DND-41 (cell line): ENCODE data around the gene ATPAF1.
"Not testable (repeated sequence)": the region's sequence is repeated elsewhere in the genome, so short reads cannot be mapped to it uniquely, and the experiment has no call there.

Experiments
- ATAC-seq: fragments of 200-7000 bp; cut with Tn5 transposase; 3 replicates; pipeline ENCODE4 v1.9.1; 2021; ENCODE audit warnings: low read depth; ENCODE audit not compliant: insufficient read depth
- DNase-seq: peaks from one replicate; pipeline ENCODE4 v3.0.0-alpha.2; 2020
- H2AFZ ChIP-seq: 2 replicates; pipeline ENCODE4 v1.6.0; 2012; ENCODE audit warnings: low read depth, low read length
- H3K27ac ChIP-seq: 2 replicates; pipeline ENCODE4 v1.5.1; 2012; ENCODE audit warnings: low read length, inconsistent platforms
- H3K27me3 ChIP-seq: fragments of 200-600 bp; sonication (generic); 2 replicates; pipeline ENCODE4 v1.6.0; 2012; ENCODE audit warnings: low read length, mild to moderate bottlenecking, inconsistent platforms; ENCODE audit not compliant: insufficient read depth, poor library complexity
- H3K36me3 ChIP-seq: 2 replicates; pipeline ENCODE4 v1.5.1; 2012; ENCODE audit warnings: low read length, inconsistent platforms; ENCODE audit not compliant: insufficient read depth
- H3K4me1 ChIP-seq: 2 replicates; pipeline ENCODE4 v1.5.1; 2012; ENCODE audit warnings: mild to moderate bottlenecking, low read length; ENCODE audit not compliant: insufficient read depth
- H3K4me2 ChIP-seq: 2 replicates; pipeline ENCODE4 v1.6.0; 2012; ENCODE audit warnings: mild to moderate bottlenecking, moderate library complexity, low read length, inconsistent platforms; ENCODE audit not compliant: insufficient read depth
- H3K4me3 ChIP-seq, 2 experiments: fragments of 200-600 bp in 1 of 2; shearing (Covaris generic) in 1 of 2; 2 replicates each; pipeline ENCODE4 v1.5.1; 2012 to 2016; ENCODE audit warnings: inconsistent platforms in 2 of 2, low read length in 2 of 2, mild to moderate bottlenecking in 2 of 2, low read depth in 1 of 2, moderate library complexity in 1 of 2
- H3K79me2 ChIP-seq: 2 replicates; pipeline ENCODE4 v1.6.0; 2012; ENCODE audit warnings: low read length, inconsistent platforms; ENCODE audit not compliant: insufficient read depth
- H3K9ac ChIP-seq: 2 replicates; pipeline ENCODE4 v1.6.0; 2012; ENCODE audit warnings: low read depth, mild to moderate bottlenecking, inconsistent platforms, low read length, moderate library complexity
- H3K9me3 ChIP-seq: 2 replicates; pipeline ENCODE4 v1.5.1; 2012; ENCODE audit warnings: low read length, moderate library complexity, mild to moderate bottlenecking, inconsistent platforms; ENCODE audit not compliant: insufficient read depth, severe bottlenecking
- H4K20me1 ChIP-seq: 2 replicates; pipeline ENCODE4 v1.6.0; 2012; ENCODE audit warnings: low read length; ENCODE audit not compliant: insufficient read depth
- CTCF ChIP-seq: IDR thresholded peaks from 2 replicates; pipeline ENCODE4 v1.5.1; 2012; ENCODE audit warnings: borderline replicate concordance, low read length, moderate library complexity, mild to moderate bottlenecking; ENCODE audit not compliant: poor library complexity, severe bottlenecking; ENCODE audit errors: extremely low read depth
- EZH2 ChIP-seq: IDR thresholded peaks from 3 replicates; pipeline ENCODE4 v1.6.1; 2012; ENCODE audit warnings: borderline replicate concordance, low read depth, mild to moderate bottlenecking, moderate library complexity, low read length, inconsistent platforms; ENCODE audit not compliant: severe bottlenecking

Gene ATPAF1

DNA sequence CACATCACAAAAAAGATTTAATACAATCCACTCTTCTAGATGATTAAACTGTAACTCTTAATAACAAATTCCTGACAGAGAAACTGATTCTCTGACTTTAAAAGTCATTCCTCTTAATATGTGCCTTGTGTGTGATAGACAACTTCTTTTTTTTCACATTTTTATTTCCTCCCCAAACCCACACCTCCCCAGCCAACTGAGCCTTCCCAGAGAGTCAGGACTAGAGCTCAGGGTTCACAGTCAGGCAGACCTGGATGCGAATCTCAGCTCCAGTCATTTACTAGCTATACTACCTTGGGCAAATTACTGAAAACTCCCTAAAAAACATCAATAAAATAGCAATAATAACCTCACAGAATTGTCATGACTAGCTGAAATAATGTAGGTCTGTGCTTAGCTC is 14.2 kb downstream of the ATPAF1 start:
- no peak for ATAC-seq
- no peak overlapping the region for H3K4me2 ChIP-seq
- H3K4me3 ChIP-seq, result no peak overlapping the region

DNA sequence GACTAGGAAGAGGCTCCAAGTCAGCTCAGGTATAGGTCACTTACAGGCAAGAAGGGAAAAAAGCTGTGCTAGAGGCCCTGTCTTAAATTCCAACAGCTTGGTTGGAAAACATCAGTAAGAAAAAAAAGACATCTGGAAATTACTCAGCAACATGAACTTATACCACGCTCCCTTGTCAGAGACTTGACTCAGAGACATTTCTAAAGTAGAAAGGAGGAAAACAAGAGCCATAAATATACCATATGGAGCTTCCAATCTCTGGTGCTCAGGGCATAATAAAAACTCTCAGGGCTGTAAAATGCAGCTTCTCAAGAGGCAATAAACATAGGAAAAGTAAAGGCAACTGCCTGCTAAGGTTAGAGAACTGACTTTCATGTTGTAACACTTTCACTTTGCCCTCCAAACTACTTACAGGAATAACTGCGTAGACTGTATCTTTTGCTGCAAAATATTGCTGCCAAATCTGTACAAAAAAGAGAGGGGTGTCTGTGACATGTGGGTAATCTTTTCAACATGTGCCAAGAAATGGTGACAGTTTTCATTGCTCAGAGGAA is 14.7 kb downstream of the ATPAF1 start:
- Histone ChIP-seq H3K4me1 (no peaks in the 10 kb centered on the region), H3K79me2 (no peaks in the 10 kb centered on the region), H3K9me3 (peaks cover 9% of the 10 kb centered on the region), H3K27ac (no peak overlapping the region), H3K4me3 (no peak overlapping the region), H4K20me1 (no peaks in the 10 kb centered on the region), H3K4me2 (no peak overlapping the region), H3K36me3 (peaks cover 31% of the 10 kb centered on the region), H2AFZ (no peak overlapping the region), H3K9ac (no peak overlapping the region), H3K27me3 (no peaks in the 10 kb centered on the region)
- no peak for TF ChIP-seq CTCF
- TF ChIP-seq EZH2, result no peak
- ATAC-seq (no peak), DNase-seq (no peak)

More for the DNA sequence above, 14.2 kb downstream of the ATPAF1 start:
- H3K9ac ChIP-seq, result no peak overlapping the region
- no peaks in the 10 kb centered on the region for H3K27me3 ChIP-seq
- no peak overlapping the region for H3K27ac ChIP-seq
- no peaks in the 10 kb centered on the region for H4K20me1 ChIP-seq
- H3K9me3 ChIP-seq, result peaks cover 9% of the 10 kb centered on the region
- no peak overlapping the region for H2AFZ ChIP-seq
- peaks cover 29% of the 10 kb centered on the region for H3K36me3 ChIP-seq
- H3K4me1 ChIP-seq, result no peaks in the 10 kb centered on the region
- no peak for TF ChIP-seq CTCF
- TF ChIP-seq EZH2, result no peak
- no peak for DNase-seq
- H3K79me2 ChIP-seq, result no peaks in the 10 kb centered on the region

GRCh38 chr1:46652321-46653100 is 15.7 kb downstream of the ATPAF1 start:
- Histone ChIP-seq H3K27ac (no peak overlapping the region), H3K4me3 (no peak overlapping the region), H3K36me3 (peaks cover 29% of the 10 kb centered on the region), H3K9ac (no peak overlapping the region), H3K27me3 (no peaks in the 10 kb centered on the region), H4K20me1 (no peaks in the 10 kb centered on the region), H3K4me2 (no peak overlapping the region), H2AFZ (no peak overlapping the region), H3K79me2 (no peaks in the 10 kb centered on the region), H3K4me1 (no peaks in the 10 kb centered on the region), H3K9me3 (peaks cover 9% of the 10 kb centered on the region)
- no peak for TF ChIP-seq CTCF
- TF ChIP-seq EZH2, result no peak
- no peak for DNase-seq
- no peak for ATAC-seq

DNA sequence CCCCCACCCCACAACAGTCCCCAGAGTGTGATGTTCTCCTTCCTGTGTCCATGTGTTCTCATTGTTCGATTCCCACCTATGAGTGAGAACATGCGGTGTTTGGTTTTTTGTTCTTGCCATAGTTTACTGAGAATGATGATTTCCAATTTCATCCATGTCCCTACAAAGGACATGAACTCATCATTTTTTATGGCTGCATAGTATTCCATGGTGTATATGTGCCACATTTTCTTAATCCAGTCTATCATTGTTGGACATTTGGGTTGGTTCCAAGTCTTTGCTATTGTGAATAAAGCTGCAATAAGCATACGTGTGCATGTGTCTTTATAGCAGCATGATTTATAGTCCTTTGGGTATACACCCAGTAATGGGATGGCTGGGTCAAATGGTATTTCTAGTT is 17.0 kb downstream of the ATPAF1 start:
- not testable (repeated sequence) for H3K9ac ChIP-seq, H3K4me1 ChIP-seq
- H3K36me3 ChIP-seq, result peaks cover 24% of the 10 kb centered on the region

More for the DNA sequence above, 17.0 kb downstream of the ATPAF1 start:
- not testable (repeated sequence) for H3K9me3 ChIP-seq, H2AFZ ChIP-seq, H3K27me3 ChIP-seq, H3K27ac ChIP-seq, H3K4me2 ChIP-seq, ATAC-seq, H3K4me3 ChIP-seq, H3K79me2 ChIP-seq, DNase-seq, H4K20me1 ChIP-seq
